Left renal cortex interstitium (tissue), 4 donors: ENCODE measurements around the gene MAN1B1. TPM values are rescaled to one million over a fixed set of nuclear protein-coding genes. Genes with fewer than 3 reads are reported as not detected.

ENCODE experiments used
- DNase-seq, 4 donors: peaks; one replicate each; pipeline ENCODE4 v3.0.0-alpha.2; 2013; ENCODE audit warnings: low read depth in 4 of 4, low spot score in 2 of 4, missing footprints in 1 of 4
- polyA plus RNA-seq, 4 donors: library from polyadenylated mRNA; unstranded; fragments of 120-200 nt; gene quantifications; one replicate each; pipeline ENCODE4 v1.2.1, GENCODE V29; 2013; ENCODE audit not compliant: insufficient read length in 4 of 4

Gene MAN1B1
- polyA plus RNA-seq, result 10 to 100 TPM; 46.5 to 70.7 (median 63.1) TPM

GRCh38 chr9:137086531-137087408 is at the start of gene MAN1B1:
Gene MAN1B1, plus strand, starts transcription at chr9:137086985. Its CDS starts 15 bp downstream, at chr9:137087000.
- DNase-seq, result peak; percentile 81 to 97 (median 96)

DNA sequence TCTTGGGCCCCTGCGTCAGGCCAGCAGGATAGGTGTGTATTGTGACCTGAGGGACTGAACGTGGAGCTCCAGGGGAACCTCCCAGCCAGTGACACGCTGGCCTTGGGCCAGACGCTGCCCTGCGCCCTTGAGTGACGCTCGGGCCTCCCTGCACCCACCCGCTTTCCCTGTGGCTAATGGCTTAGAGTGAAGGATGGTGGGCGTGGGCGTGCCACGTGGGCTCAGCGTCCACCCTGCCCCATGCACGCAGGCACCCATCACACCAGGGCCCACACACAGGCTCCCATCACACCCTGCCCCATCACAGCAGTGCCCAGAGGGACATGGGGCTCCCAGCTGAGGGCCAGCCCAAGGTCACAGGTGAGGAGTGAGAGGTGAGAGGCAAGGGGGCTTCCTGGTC is 49.8 kb upstream of the MAN1B1 start:
- DNase-seq, result no peak

- DNase-seq, result no peak
These were observed 49.3 kb upstream of the MAN1B1 start for GRCh38 chr9:137037483-137037882.

DNA sequence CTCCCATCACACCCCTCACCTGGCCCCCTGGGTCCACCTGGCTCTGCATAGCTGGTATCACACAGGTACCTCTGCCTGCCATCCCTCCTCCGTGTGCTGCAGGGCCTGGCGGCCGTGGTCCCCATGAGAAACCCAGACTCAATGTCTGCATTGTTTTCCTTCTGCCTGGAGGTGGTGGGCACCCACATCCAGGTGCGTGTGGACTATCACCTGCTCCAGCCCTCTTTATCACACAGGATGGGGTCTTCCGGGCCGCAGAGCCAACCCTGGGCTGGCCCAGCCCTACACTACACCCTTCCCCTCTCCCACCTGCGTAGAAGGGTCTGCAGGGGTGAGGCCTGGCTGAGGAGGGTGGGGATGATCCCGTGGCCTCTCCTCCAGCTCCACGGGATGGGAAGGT is 47.9 kb upstream of the MAN1B1 start:
- no peak for DNase-seq

GRCh38 chr9:137039611-137040366 is 47.0 kb upstream of the MAN1B1 start:
- no peak for DNase-seq

DNA sequence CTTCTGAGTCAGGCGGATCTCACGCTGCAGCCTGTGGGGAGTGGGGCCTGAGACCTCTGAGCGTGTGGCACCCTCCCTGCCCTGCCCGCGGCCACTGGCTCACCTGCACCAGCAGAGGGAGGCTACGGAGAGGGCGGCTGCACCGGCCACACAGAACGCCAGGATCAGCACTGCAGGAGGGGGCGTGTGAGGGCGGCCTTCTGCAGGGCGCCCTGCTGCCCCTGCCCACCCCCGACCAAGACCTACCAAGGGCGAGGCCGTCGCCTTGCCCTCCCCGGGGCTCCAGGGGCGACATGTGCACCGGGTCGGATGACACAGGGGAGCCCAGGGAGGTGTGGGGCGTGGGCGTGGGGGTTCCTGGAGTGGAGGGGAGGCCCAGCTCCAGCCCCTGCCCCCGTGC is 46.2 kb upstream of the MAN1B1 start:
- DNase-seq, result no peak

- no peak for DNase-seq
These were observed 45.7 kb upstream of the MAN1B1 start for GRCh38 chr9:137041124-137041523.

- no peak for DNase-seq
These were observed 43.7 kb upstream of the MAN1B1 start for GRCh38 chr9:137042751-137043727.

- DNase-seq, result no peak
These were observed 42.7 kb upstream of the MAN1B1 start for GRCh38 chr9:137044037-137044436.

DNA sequence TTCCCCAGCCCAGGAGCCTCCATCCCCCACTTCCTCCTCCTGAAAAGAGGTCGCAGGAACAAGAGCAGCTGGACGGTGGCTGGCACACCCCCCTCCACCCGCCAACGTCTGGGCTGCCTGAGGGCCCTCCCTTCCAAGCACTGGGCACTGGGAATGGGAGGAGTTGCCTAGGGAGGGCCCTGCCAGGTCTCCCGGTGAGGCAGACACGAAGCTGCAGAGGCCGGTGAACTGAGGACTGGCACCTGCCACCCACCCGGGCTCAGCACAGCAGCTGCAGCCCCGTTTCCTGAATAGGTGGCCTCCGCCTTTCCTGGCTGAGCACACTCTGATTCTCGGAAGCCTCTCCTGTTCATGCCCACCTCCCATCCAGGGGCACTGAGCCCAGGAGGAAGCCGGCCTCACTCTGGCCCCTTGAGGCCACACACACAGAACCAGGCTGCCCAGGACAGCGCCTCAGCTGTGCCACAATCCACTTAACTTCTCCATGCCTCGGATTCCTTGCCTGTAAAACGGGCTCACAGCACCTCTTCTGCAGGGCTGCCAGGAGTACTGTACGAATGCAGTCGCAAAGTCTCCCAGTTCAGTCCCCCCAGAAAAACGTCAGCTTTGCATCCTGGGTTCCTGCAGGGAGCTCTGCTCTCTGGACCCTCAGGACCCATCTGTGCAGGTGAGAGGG is 42.1 kb upstream of the MAN1B1 start:
- no peak for DNase-seq

DNA sequence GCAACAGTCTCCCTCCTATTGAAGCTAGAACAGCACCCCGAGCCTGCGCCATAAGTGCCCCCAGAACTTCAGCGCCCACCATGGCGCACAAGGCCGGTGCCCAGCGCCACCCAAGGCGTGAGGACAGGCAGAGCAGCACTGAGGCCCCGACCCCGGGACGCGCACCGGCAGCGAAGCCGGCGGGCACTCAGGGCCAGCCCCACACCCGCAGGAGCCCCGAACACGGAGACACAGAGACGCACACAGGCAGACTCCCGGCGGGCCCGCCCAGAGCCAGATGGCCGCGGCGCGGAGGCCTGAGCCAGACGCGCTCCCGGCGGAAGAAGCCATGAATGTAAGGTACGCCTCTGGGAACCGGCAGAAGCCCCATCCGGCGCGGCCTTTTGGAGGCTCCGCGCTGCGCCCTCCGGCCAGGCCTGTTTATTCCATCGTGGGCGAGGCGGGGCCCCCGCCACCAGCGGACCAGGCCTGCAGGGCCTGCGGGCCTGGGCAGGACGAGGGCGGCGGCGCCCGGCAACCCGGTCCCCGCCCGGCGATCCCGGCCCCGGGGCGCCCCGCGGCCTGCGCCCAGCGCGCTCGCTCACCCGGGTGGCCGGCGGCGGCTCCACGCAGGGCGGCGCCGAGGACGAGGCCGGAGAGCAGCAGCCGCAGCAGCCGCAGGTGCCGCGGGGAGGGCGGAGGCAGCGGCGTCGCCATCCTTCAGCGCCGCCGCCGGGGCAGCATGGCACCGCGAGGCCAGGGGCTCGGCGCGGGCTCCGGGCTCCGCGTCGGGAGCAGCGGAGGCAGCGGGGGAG is 41.3 kb upstream of the MAN1B1 start:
- DNase-seq, result no peak

DNA sequence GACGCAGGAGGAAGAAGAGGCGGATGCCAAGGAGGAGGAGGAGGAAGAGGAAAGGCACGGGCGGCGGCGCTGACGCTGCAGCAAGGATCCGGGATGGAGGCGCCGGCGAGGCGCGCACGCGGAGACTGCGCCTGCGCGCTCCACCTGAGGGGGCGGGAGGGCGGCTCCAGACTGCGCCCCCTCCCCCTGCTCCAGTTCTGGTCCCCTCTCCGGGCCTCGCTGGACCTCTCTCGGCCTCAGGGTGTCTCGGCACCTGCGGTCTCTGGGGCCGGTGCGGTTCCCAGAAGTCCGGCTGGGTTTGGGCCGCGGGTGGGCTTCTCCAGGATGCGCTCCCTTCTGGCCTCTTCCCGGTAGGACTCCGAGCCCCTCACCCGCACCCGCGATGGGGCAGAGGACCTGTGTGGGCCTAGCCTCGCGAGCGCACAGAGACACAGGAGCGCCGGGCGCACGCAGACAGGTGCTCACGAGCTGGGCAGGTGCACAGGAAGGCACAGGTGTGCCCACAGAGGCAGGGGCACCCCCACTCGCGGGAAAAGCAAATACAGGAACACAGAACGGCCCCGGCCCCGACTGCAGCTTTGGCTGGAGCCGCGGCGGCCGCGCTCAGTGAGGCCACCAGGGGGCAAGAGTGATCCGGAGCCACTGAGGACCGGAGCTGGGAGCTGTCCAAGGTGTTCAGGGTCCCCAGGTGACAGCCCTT is 40.5 kb upstream of the MAN1B1 start, which contains the start of gene NPDC1:
Gene NPDC1, minus strand, starts transcription at position 90 of the 700 bp plus-strand sequence. CDS start 188 bp downstream, outside the sequence.
- peak in 1 of 4 donors; percentile 73 for DNase-seq

- no peak for DNase-seq
These were observed 37.9 kb upstream of the MAN1B1 start for GRCh38 chr9:137048655-137049543.

DNA sequence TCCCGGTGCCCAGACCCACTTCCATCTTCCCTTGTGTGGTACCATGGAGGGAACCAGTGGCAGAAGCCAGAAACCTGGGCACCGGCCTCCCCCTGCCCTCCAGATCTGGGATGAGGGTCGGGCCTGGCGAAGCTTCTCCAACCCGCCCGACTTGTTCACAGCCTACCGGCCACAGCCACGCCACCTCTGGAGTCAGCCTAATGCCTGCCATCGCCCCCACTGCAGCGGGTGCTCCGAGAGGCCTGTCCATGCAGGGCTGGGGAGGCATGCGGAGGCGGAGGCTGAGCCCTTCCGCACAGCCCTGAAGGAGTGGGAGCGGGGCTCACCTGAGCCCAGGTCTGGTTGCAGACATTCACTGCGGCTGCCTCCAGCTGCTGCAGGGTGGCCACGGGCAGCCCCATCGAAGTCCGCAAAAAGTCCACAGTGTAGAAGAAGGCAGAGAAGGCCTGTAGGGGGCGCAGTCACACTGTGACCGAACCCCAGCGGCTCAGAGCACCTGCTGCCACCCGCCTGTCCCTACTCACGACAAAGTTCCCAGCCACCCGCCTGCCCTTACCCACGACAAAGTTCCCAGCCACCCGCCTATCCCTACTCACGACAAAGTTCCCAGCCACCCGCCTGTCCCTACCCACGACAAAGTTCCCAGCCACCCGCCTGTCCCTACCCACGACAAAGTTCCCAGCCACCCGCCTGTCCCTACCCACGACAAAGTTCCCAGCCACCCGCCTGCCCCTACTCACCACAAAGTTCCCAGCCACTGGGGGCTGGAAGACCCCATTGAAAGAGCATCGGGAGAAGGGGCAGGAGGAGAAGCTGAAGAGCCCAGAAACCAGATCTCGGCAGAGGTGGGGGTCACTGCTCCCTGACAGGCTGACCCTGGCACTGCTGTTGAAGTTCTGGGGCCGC is 37.0 kb upstream of the MAN1B1 start:
- no peak for DNase-seq

DNA sequence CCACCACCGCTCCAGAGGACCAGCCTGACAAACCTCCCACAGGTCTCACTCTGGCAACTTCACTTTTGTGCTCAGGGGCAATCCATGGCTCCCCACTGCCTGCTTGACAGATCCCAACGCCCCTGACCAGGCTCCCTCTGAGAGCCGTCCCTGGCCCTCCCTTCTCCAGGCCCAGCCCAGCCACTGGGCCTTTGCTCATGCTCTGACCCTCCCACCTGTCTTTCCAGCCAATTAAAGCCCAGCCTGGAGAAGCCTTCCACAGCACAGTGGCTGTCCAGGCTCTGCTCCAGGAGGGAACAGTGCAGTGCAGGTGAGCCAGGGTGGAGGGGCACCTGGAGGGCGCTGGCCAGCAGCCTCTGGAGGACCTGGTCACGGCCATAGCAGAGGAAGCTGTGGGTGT is 36.2 kb upstream of the MAN1B1 start:
- DNase-seq, result no peak

GRCh38 chr9:137051145-137051724 is 35.5 kb upstream of the MAN1B1 start:
- DNase-seq, result no peak
